Caco-2 (cell line): ENCODE results near the gene ADRA2C. TPM values are rescaled to one million over a fixed set of nuclear protein-coding genes. Genes with fewer than 3 reads are reported as not detected.

Experiments
- Bru-seq: library from RNA; stranded (reverse); fragments of 400-500 nt; gene quantifications from one replicate; lab custom pipeline; 2021; lab: Mats Ljungman, UMichigan
- BruChase-seq, 2 experiments: library from RNA; stranded (reverse); fragments of 400-500 nt; gene quantifications; one replicate each; lab custom pipeline; 2021; lab: Mats Ljungman, UMichigan
- BruUV-seq: library from RNA; stranded (reverse); fragments of 400-500 nt; replicated peaks from 2 replicates; lab custom pipeline; 2021; lab: Mats Ljungman, UMichigan
- CTCF ChIA-PET: fragments of 300-600 bp; sonication (Branson Sonifier 250); formaldehyde crosslinking; loops from one replicate; lab custom pipeline; 2022; ENCODE audit warnings: antibody characterized with exemption; lab: Charles Lee
- POLR2A ChIA-PET: fragments of 300-600 bp; sonication (Branson Sonifier 250); formaldehyde crosslinking; loops from one replicate; lab custom pipeline; 2022; ENCODE audit warnings: antibody characterized with exemption; lab: Charles Lee
- DNase-seq, 2 experiments: peaks; one replicate each; pipeline versions ENCODE4 v3.0.0 to v3.0.0-alpha.2; 2020 to 2022
- H3K27me3 ChIP-seq: replicated peaks from 2 replicates; pipeline ENCODE4 v1.6.0; 2011; ENCODE audit warnings: low read length; ENCODE audit not compliant: control insufficient read depth, insufficient read depth
- H3K36me3 ChIP-seq: 2 replicates; pipeline ENCODE4 v1.5.1; 2011; ENCODE audit warnings: low read length; ENCODE audit not compliant: control insufficient read depth, insufficient read depth
- H3K4me1 ChIP-seq: fragments of 250-450 bp; sonication (Bioruptor Pico); 2 replicates; pipeline ENCODE4 v1.5.1; 2020; ENCODE audit warnings: mild to moderate bottlenecking
- H3K4me3 ChIP-seq: 2 replicates; pipeline ENCODE4 v1.5.1; 2011; ENCODE audit warnings: low read depth, mild to moderate bottlenecking, control low read depth, low read length
- H3K9me3 ChIP-seq: fragments of 250-450 bp; sonication (Bioruptor Pico); 2 replicates; pipeline ENCODE4 v1.5.1; 2020; ENCODE audit warnings: mild to moderate bottlenecking, moderate library complexity
- H3K27ac Mint-ChIP-seq: one replicate; pipeline ENCODE4 v1.8.0; 2022; ENCODE audit warnings: mixed read lengths; ENCODE audit not compliant: unreplicated experiment
- H3K27me3 Mint-ChIP-seq: one replicate; pipeline ENCODE4 v1.8.0; 2022; ENCODE audit warnings: mixed read lengths; ENCODE audit not compliant: insufficient read depth, unreplicated experiment
- H3K36me3 Mint-ChIP-seq: one replicate; pipeline ENCODE4 v1.8.0; 2022; ENCODE audit warnings: mild to moderate bottlenecking, mixed read lengths; ENCODE audit not compliant: insufficient read depth, unreplicated experiment
- H3K4me1 Mint-ChIP-seq: one replicate; pipeline ENCODE4 v1.8.0; 2022; ENCODE audit warnings: low read depth, mixed read lengths; ENCODE audit not compliant: unreplicated experiment
- H3K4me3 Mint-ChIP-seq: one replicate; pipeline ENCODE4 v1.8.0; 2022; ENCODE audit warnings: mild to moderate bottlenecking, moderate library complexity, mixed read lengths; ENCODE audit not compliant: unreplicated experiment
- H3K9me3 Mint-ChIP-seq: one replicate; pipeline ENCODE4 v1.8.0; 2022; ENCODE audit warnings: mixed read lengths; ENCODE audit not compliant: unreplicated experiment
- intact Hi-C: fragments of 100-400 bp; cut with micrococcal nuclease; formaldehyde crosslinking; loops from one replicate; pipeline ENCODE4 v1.10.0; 2022; ENCODE audit not compliant: unreplicated experiment
- long read RNA-seq: library from polyadenylated mRNA; stranded (forward); transcript quantifications from one replicate; pipeline ENCODE4 v2.0.0, GENCODE V29; 2022
- total RNA-seq: library from RNA; stranded (reverse); gene quantifications from 2 replicates; pipeline ENCODE4 v1.2.3, GENCODE V29; 2022
- TF ChIP-seq, protein P1 (sequence below), 2 experiments: fragments of 200-600 bp in 1 of 2; IDR thresholded peaks; 1 replicate in 1 of 2; 2 replicates in 1 of 2; pipeline versions ENCODE4 v1.5.1 to v1.8.0; 2011 to 2022; ENCODE audit warnings: antibody characterized with exemption in 1 of 2, control low read depth in 1 of 2, inconsistent platforms in 1 of 2, low read depth in 1 of 2, low read length in 1 of 2, mild to moderate bottlenecking in 1 of 2, moderate library complexity in 1 of 2; ENCODE audit not compliant: insufficient read depth in 1 of 2, severe bottlenecking in 1 of 2, unreplicated experiment in 1 of 2

The ADRA2C gene
- total RNA-seq = 8.4 and 11.7 TPM in 2 replicates
- percentile 33 among the genes with signal in this experiment for Bru-seq, nascent RNA
- BruChase-seq, experiment 1, labeled RNA remaining after a 2-hour chase = percentile 42 among the genes with signal in this experiment
- BruChase-seq, experiment 2, labeled RNA remaining after a 6-hour chase = percentile 60 among the genes with signal in this experiment
- long read RNA-seq, transcript ADRA2C-201 (1 exons, 2,129 nt) = major isoform, 18 of 18 reads
- long read RNA-seq, partial matches to known transcripts = 0 of 18 reads
- long read RNA-seq, other reads (novel, unspliced or antisense) = 0 of 18 reads

- no peaks in the 10 kb centered on the region for H3K36me3 ChIP-seq
- POLR2A ChIA-PET = no interaction called here
- BruUV-seq = no TSS peak
- peaks cover 5% of the 10 kb centered on the region; the same call in 1 of the 2 replicates for H3K4me1 ChIP-seq
- intact Hi-C loops = no loop called here
- DNase-seq = peak in 1 of 2 experiments; percentile 65
- H3K4me3 ChIP-seq = peak within 1 kb of the TSS; percentile 39
- TF ChIP-seq, protein P1, sequence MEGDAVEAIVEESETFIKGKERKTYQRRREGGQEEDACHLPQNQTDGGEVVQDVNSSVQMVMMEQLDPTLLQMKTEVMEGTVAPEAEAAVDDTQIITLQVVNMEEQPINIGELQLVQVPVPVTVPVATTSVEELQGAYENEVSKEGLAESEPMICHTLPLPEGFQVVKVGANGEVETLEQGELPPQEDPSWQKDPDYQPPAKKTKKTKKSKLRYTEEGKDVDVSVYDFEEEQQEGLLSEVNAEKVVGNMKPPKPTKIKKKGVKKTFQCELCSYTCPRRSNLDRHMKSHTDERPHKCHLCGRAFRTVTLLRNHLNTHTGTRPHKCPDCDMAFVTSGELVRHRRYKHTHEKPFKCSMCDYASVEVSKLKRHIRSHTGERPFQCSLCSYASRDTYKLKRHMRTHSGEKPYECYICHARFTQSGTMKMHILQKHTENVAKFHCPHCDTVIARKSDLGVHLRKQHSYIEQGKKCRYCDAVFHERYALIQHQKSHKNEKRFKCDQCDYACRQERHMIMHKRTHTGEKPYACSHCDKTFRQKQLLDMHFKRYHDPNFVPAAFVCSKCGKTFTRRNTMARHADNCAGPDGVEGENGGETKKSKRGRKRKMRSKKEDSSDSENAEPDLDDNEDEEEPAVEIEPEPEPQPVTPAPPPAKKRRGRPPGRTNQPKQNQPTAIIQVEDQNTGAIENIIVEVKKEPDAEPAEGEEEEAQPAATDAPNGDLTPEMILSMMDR (IDR thresholded peaks at IDR 0.05; ENCODE audit: insufficient read depth in 1 of 2, low read depth in 1 of 2, low read length in 1 of 2, severe bottlenecking in 1 of 2, unreplicated experiment in 1 of 2) = no peak
- CTCF ChIA-PET = interaction anchor here (0.7 to 2.2 kb wide), 5 partner anchors 12 to 176 kb away, joined by 3 to 36 read pairs (median 6); no protein-coding TSS in a partner anchor
- peak within 1 kb of the TSS; percentile 77 for H3K4me3 Mint-ChIP-seq
- peaks cover 6% of the 10 kb centered on the region for H3K36me3 Mint-ChIP-seq
- no peaks in the 10 kb centered on the region for H3K9me3 Mint-ChIP-seq
- no peak within 1 kb of the TSS for H3K27ac Mint-ChIP-seq
- no peaks in the 10 kb centered on the region for H3K27me3 ChIP-seq
- no peaks in the 10 kb centered on the region for H3K9me3 ChIP-seq
- H3K4me1 Mint-ChIP-seq = no peaks in the 10 kb centered on the region
- H3K27me3 Mint-ChIP-seq = peaks cover 2% of the 10 kb centered on the region
These were observed at the start of gene ADRA2C for GRCh38 chr4:3766036-3766784. Gene ADRA2C (plus strand): TSS chr4:3766385. CDS start chr4:3766607, 222 bp downstream.

GRCh38 chr4:3716631-3717235, 49.5 kb upstream of the ADRA2C start:
- peaks cover 8% of the 10 kb centered on the region for H3K9me3 ChIP-seq
- H3K27me3 Mint-ChIP-seq = peaks cover 5% of the 10 kb centered on the region
- POLR2A ChIA-PET = no interaction called here
- H3K27me3 ChIP-seq = no peaks in the 10 kb centered on the region
- no peaks in the 10 kb centered on the region for H3K4me1 Mint-ChIP-seq
- H3K4me3 ChIP-seq = no peak overlapping the region
- no peak for DNase-seq
- H3K4me1 ChIP-seq = no peaks in the 10 kb centered on the region
- intact Hi-C loops = no loop called here
- no peaks in the 10 kb centered on the region for H3K36me3 ChIP-seq
- CTCF ChIA-PET = no interaction called here
- no peak overlapping the region for H3K4me3 Mint-ChIP-seq
- BruUV-seq = no TSS peak
- peaks cover 20% of the 10 kb centered on the region for H3K9me3 Mint-ChIP-seq
- TF ChIP-seq, protein P1 (IDR thresholded peaks at IDR 0.05; ENCODE audit: insufficient read depth in 1 of 2, low read depth in 1 of 2, low read length in 1 of 2, severe bottlenecking in 1 of 2, unreplicated experiment in 1 of 2) = no peak
- H3K36me3 Mint-ChIP-seq = no peaks in the 10 kb centered on the region
- no peak overlapping the region for H3K27ac Mint-ChIP-seq

DNA sequence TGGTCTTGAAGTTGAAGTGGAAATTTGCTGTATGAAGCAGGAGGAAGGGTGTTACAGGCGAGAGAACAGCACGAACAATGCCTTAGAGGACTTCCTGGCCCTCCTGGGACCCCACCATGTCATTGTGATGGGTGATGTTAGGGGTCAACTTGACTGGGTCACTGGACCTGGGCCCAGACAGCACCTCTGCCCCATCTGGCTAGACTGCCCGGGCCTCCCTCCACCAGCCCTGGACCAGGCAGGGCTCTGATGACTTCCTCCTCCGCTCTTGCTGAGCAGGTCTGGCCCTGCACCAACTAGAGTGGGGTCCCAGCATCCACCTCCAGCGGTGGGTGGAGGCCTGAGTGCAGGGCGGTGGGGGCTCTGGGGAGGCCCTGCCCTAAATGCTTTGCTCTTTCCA, 48.9 kb upstream of the ADRA2C start:
- no peak overlapping the region for H3K4me3 Mint-ChIP-seq
- Histone ChIP-seq H3K36me3 (no peaks in the 10 kb centered on the region), H3K4me3 (no peak overlapping the region), H3K27me3 (no peaks in the 10 kb centered on the region), H3K4me1 (no peaks in the 10 kb centered on the region), H3K9me3 (peaks cover 8% of the 10 kb centered on the region)
- ChIA-PET POLR2A (no interaction called here), CTCF (no interaction called here)
- H3K9me3 Mint-ChIP-seq = peaks cover 20% of the 10 kb centered on the region
- H3K27me3 Mint-ChIP-seq = peaks cover 5% of the 10 kb centered on the region
- intact Hi-C loops = no loop called here
- no TSS peak for BruUV-seq
- no peaks in the 10 kb centered on the region for H3K4me1 Mint-ChIP-seq
- no peak for DNase-seq
- H3K36me3 Mint-ChIP-seq = no peaks in the 10 kb centered on the region
- no peak overlapping the region for H3K27ac Mint-ChIP-seq
- TF ChIP-seq, protein P1 (IDR thresholded peaks at IDR 0.05; ENCODE audit: insufficient read depth in 1 of 2, low read depth in 1 of 2, low read length in 1 of 2, severe bottlenecking in 1 of 2, unreplicated experiment in 1 of 2) = no peak
